ENCODE results near the gene PTPN12.

GRCh38 chr7:77506899-77507298, 30.2 kb upstream of the PTPN12 start:
- TF ChIP-seq, protein P1, sequence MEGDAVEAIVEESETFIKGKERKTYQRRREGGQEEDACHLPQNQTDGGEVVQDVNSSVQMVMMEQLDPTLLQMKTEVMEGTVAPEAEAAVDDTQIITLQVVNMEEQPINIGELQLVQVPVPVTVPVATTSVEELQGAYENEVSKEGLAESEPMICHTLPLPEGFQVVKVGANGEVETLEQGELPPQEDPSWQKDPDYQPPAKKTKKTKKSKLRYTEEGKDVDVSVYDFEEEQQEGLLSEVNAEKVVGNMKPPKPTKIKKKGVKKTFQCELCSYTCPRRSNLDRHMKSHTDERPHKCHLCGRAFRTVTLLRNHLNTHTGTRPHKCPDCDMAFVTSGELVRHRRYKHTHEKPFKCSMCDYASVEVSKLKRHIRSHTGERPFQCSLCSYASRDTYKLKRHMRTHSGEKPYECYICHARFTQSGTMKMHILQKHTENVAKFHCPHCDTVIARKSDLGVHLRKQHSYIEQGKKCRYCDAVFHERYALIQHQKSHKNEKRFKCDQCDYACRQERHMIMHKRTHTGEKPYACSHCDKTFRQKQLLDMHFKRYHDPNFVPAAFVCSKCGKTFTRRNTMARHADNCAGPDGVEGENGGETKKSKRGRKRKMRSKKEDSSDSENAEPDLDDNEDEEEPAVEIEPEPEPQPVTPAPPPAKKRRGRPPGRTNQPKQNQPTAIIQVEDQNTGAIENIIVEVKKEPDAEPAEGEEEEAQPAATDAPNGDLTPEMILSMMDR (IDR thresholded peaks at IDR 0.05) = no peak
- TF ChIP-seq POLR2AphosphoS5 (IDR thresholded peaks at IDR 0.05; ENCODE audit: low read depth, low read length) = no peak

Measured in Panc1 (cell line).